GM18861 (cell line): ENCODE measurements around the gene CDC34.
A peak's percentile ranks its signal among the peaks of the same experiment; 100 is the strongest.

Experiments
- ATAC-seq: cut with Tn5 transposase; IDR thresholded peaks from one replicate; pipeline ENCODE4 v1.9.1; 2021; ENCODE audit not compliant: unreplicated experiment

CDC34 gene

GRCh38 chr19:518598-519231, 12.8 kb upstream of the CDC34 start:
- ATAC-seq, result no peak

GRCh38 chr19:519449-519865, 12.1 kb upstream of the CDC34 start:
- no peak for ATAC-seq

- no peak for ATAC-seq
These were observed 8.8 kb upstream of the CDC34 start for GRCh38 chr19:522726-523125.

GRCh38 chr19:524062-524674, 7.4 kb upstream of the CDC34 start:
- ATAC-seq, result no peak

GRCh38 chr19:525029-525428, 6.5 kb upstream of the CDC34 start:
- ATAC-seq, result no peak

- no peak for ATAC-seq
These were observed 5.6 kb upstream of the CDC34 start for GRCh38 chr19:525857-526419.

- no peak for ATAC-seq
These were observed 1.2 kb upstream of the CDC34 start for GRCh38 chr19:530134-531008.

GRCh38 chr19:531009-531752, 379 bp upstream of the CDC34 start:
- peak; percentile 40 for ATAC-seq

GRCh38 chr19:532561-533363, 1.2 kb downstream of the CDC34 start:
- ATAC-seq, result no peak

- no peak for ATAC-seq
These were observed 2.0 kb downstream of the CDC34 start for GRCh38 chr19:533364-534058.

GRCh38 chr19:534088-534487, 2.5 kb downstream of the CDC34 start:
- no peak for ATAC-seq

GRCh38 chr19:535017-535835, 3.7 kb downstream of the CDC34 start:
- ATAC-seq, result no peak

GRCh38 chr19:536031-536880, 4.7 kb downstream of the CDC34 start:
- no peak for ATAC-seq

- no peak for ATAC-seq
These were observed 5.4 kb downstream of the CDC34 start for GRCh38 chr19:536881-537404.

GRCh38 chr19:538641-539428, 7.3 kb downstream of the CDC34 start:
- no peak for ATAC-seq

- ATAC-seq, result no peak
These were observed 8.0 kb downstream of the CDC34 start for GRCh38 chr19:539429-540030.
